Progenitor cell of endocrine pancreas (in vitro differentiated cells): ENCODE results near the gene CLCA2. TPM values are rescaled to one million over a fixed set of nuclear protein-coding genes. Genes with fewer than 3 reads are reported as not detected.

Source experiments
- DNase-seq: peaks from one replicate; pipeline ENCODE4 v3.0.0; 2021; ENCODE audit warnings: low spot score; ENCODE audit not compliant: unreplicated experiment
- H3K27ac Mint-ChIP-seq: 2 replicates; pipeline ENCODE4 v1.8.0; 2021; ENCODE audit warnings: mild to moderate bottlenecking, moderate library complexity, mixed read lengths
- H3K27me3 Mint-ChIP-seq: 2 replicates; pipeline ENCODE4 v1.8.0; 2021; ENCODE audit warnings: mixed read lengths
- H3K36me3 Mint-ChIP-seq: 2 replicates; pipeline ENCODE4 v1.8.0; 2022; ENCODE audit warnings: mixed read lengths; ENCODE audit not compliant: insufficient read depth
- H3K4me1 Mint-ChIP-seq: 2 replicates; pipeline ENCODE4 v1.8.0; 2021; ENCODE audit warnings: low read depth, mixed read lengths
- H3K4me3 Mint-ChIP-seq: 2 replicates; pipeline ENCODE4 v1.8.0; 2021; ENCODE audit warnings: low read depth, mild to moderate bottlenecking, moderate library complexity, mixed read lengths
- H3K9me3 Mint-ChIP-seq: 2 replicates; pipeline ENCODE4 v1.8.0; 2021; ENCODE audit warnings: low read depth, mixed read lengths
- CTCF ChIP-seq: fragments of 200-600 bp; sonication (generic); IDR thresholded peaks from one replicate; pipeline ENCODE4 v1.5.0; 2021; ENCODE audit warnings: antibody characterized with exemption, mild to moderate bottlenecking; ENCODE audit not compliant: unreplicated experiment
- total RNA-seq: library from RNA; stranded (reverse); gene quantifications from 2 replicates; pipeline ENCODE4 v1.2.1, GENCODE V29; 2021

Gene CLCA2
- total RNA-seq, 1 donor from 2014 or later, result not detected

- no peak overlapping the region for H3K27ac Mint-ChIP-seq
- no peaks in the 10 kb centered on the region for H3K9me3 Mint-ChIP-seq
- no peak overlapping the region for H3K4me3 Mint-ChIP-seq
- peaks cover 3% of the 10 kb centered on the region for H3K27me3 Mint-ChIP-seq
- H3K4me1 Mint-ChIP-seq, result no peaks in the 10 kb centered on the region
- no peak for DNase-seq
- no peak for TF ChIP-seq CTCF
- no peaks in the 10 kb centered on the region for H3K36me3 Mint-ChIP-seq
Measured at GRCh38 chr1:86441581-86441980, 17.6 kb downstream of the CLCA2 start.

- TF ChIP-seq CTCF, result no peak
- Mint-ChIP-seq H3K4me1 (no peaks in the 10 kb centered on the region), H3K27ac (no peak overlapping the region), H3K27me3 (peaks cover 3% of the 10 kb centered on the region), H3K9me3 (no peaks in the 10 kb centered on the region), H3K4me3 (no peak overlapping the region), H3K36me3 (no peaks in the 10 kb centered on the region)
- no peak for DNase-seq
Measured at GRCh38 chr1:86441997-86442396, 18.0 kb downstream of the CLCA2 start.

- TF ChIP-seq CTCF, result no peak
- H3K9me3 Mint-ChIP-seq, result no peaks in the 10 kb centered on the region
- H3K4me3 Mint-ChIP-seq, result no peak overlapping the region
- no peak overlapping the region for H3K27ac Mint-ChIP-seq
- no peaks in the 10 kb centered on the region for H3K27me3 Mint-ChIP-seq
- no peaks in the 10 kb centered on the region for H3K36me3 Mint-ChIP-seq
- no peaks in the 10 kb centered on the region for H3K4me1 Mint-ChIP-seq
- no peak for DNase-seq
Measured at GRCh38 chr1:86445919-86446318, 21.9 kb downstream of the CLCA2 start.

GRCh38 chr1:86447198-86447790 lies 23.3 kb downstream of the CLCA2 start:
- Mint-ChIP-seq H3K4me1 (no peaks in the 10 kb centered on the region), H3K4me3 (no peak overlapping the region), H3K27ac (no peak overlapping the region), H3K9me3 (no peaks in the 10 kb centered on the region), H3K36me3 (no peaks in the 10 kb centered on the region), H3K27me3 (no peaks in the 10 kb centered on the region)
- no peak for DNase-seq
- TF ChIP-seq CTCF, result no peak

- no peaks in the 10 kb centered on the region for H3K27me3 Mint-ChIP-seq
- no peak overlapping the region for H3K27ac Mint-ChIP-seq
- TF ChIP-seq CTCF, result no peak
- no peaks in the 10 kb centered on the region for H3K36me3 Mint-ChIP-seq
- H3K9me3 Mint-ChIP-seq, result no peaks in the 10 kb centered on the region
- no peak overlapping the region for H3K4me3 Mint-ChIP-seq
- DNase-seq, result no peak
- H3K4me1 Mint-ChIP-seq, result no peaks in the 10 kb centered on the region
Measured at GRCh38 chr1:86448670-86449069, 24.7 kb downstream of the CLCA2 start.
